IPS DF 6.9 (cell line): ENCODE measurements around the gene HSDL2.
"Not testable (repeated sequence)": the region's sequence is repeated elsewhere in the genome, so short reads cannot be mapped to it uniquely, and the experiment has no call there.

Experiments used
- DNase-seq: peaks from one replicate; pipeline ENCODE4 v3.0.0-alpha.2; 2013; ENCODE audit warnings: low read depth, low spot score
- H3K27ac ChIP-seq: one replicate; pipeline ENCODE4 v1.5.1; 2013; ENCODE audit warnings: low read length, control low read depth
- H3K27me3 ChIP-seq: 2 replicates; pipeline ENCODE4 v1.6.1; 2013; ENCODE audit warnings: mild to moderate bottlenecking, low read length; ENCODE audit not compliant: control insufficient read depth, insufficient read depth
- H3K36me3 ChIP-seq: 2 replicates; pipeline ENCODE4 v1.6.1; 2013; ENCODE audit warnings: low read length; ENCODE audit not compliant: control insufficient read depth, insufficient read depth
- H3K4me1 ChIP-seq: 2 replicates; pipeline ENCODE4 v1.6.1; 2013; ENCODE audit warnings: low read length; ENCODE audit not compliant: control insufficient read depth, insufficient read depth
- H3K4me3 ChIP-seq: 2 replicates; pipeline ENCODE4 v1.5.1; 2013; ENCODE audit warnings: mild to moderate bottlenecking, low read length
- H3K9me3 ChIP-seq: 2 replicates; pipeline ENCODE4 v1.6.1; 2013; ENCODE audit warnings: low read length, inconsistent platforms; ENCODE audit not compliant: control insufficient read depth, insufficient read depth
- WGBS: extraction: QIAGEN DNeasy Blood & Tissue Kit; methylation state at CpG from one replicate; pipeline ENCODE4 v1.1.7; 2013; ENCODE audit warnings: mixed read lengths, missing lambda C conversion rate; ENCODE audit not compliant: insufficient read length, insufficient coverage; 5-methylcytosine and 5-hydroxymethylcytosine counted together

Gene HSDL2

GRCh38 chr9:112378328-112379176 is 1.4 kb upstream of the HSDL2 start:
- H3K27me3 ChIP-seq: no peaks in the 10 kb centered on the region
- no CpG with 5 or more reads among the region's 27 CpGs for WGBS

GRCh38 chr9:112379177-112380101 is 469 bp upstream of the HSDL2 start:
- Histone ChIP-seq H3K4me3 (peak overlapping the region; percentile 90; the same call in 1 of the 2 replicates), H3K9me3 (no peaks in the 10 kb centered on the region), H3K27me3 (no peaks in the 10 kb centered on the region), H3K4me1 (no peaks in the 10 kb centered on the region), H3K27ac (no peak overlapping the region), H3K36me3 (no peaks in the 10 kb centered on the region)
- DNase-seq: peak; percentile 98
- WGBS: no CpG with 5 or more reads among the region's 57 CpGs

More at GRCh38 chr9:112378328-112379176, 1.4 kb upstream of the HSDL2 start:
- no peak overlapping the region for H3K27ac ChIP-seq
- DNase-seq: no peak
- H3K36me3 ChIP-seq: no peaks in the 10 kb centered on the region
- H3K9me3 ChIP-seq: no peaks in the 10 kb centered on the region
- H3K4me3 ChIP-seq: peak overlapping the region; percentile 42; the same call in 1 of the 2 replicates
- H3K4me1 ChIP-seq: no peaks in the 10 kb centered on the region

- Histone ChIP-seq H3K36me3 (no peaks in the 10 kb centered on the region), H3K27me3 (no peaks in the 10 kb centered on the region), H3K9me3 (no peaks in the 10 kb centered on the region), H3K4me3 (no peak overlapping the region), H3K4me1 (no peaks in the 10 kb centered on the region), H3K27ac (no peak overlapping the region)
- no peak for DNase-seq
- no CpG with 5 or more reads among the region's 7 CpGs for WGBS
These were observed 915 bp downstream of the HSDL2 start for GRCh38 chr9:112380825-112381221.

- no peak overlapping the region for H3K4me3 ChIP-seq
- no peak for DNase-seq
- no peaks in the 10 kb centered on the region for H3K36me3 ChIP-seq
- H3K27me3 ChIP-seq: no peaks in the 10 kb centered on the region
- H3K27ac ChIP-seq: no peak overlapping the region
- no CpG with 5 or more reads among the region's 7 CpGs for WGBS
- no peaks in the 10 kb centered on the region for H3K4me1 ChIP-seq
- no peaks in the 10 kb centered on the region for H3K9me3 ChIP-seq
These were observed 2.2 kb downstream of the HSDL2 start for GRCh38 chr9:112382066-112382465.

- H3K27me3 ChIP-seq: no peaks in the 10 kb centered on the region
- no peaks in the 10 kb centered on the region for H3K9me3 ChIP-seq
- DNase-seq: no peak
- H3K4me3 ChIP-seq: no peak overlapping the region
- no peak overlapping the region for H3K27ac ChIP-seq
- WGBS: no CpG with 5 or more reads among the region's 11 CpGs
- H3K36me3 ChIP-seq: no peaks in the 10 kb centered on the region
- H3K4me1 ChIP-seq: no peaks in the 10 kb centered on the region
These were observed 2.8 kb downstream of the HSDL2 start for GRCh38 chr9:112382501-112383364.

GRCh38 chr9:112384219-112384618 is 4.3 kb downstream of the HSDL2 start:
- no peak overlapping the region for H3K27ac ChIP-seq
- no CpG with 5 or more reads among the region's 1 CpG for WGBS

GRCh38 chr9:112384690-112385089 is 4.8 kb downstream of the HSDL2 start:
- Histone ChIP-seq H3K4me1 (no peaks in the 10 kb centered on the region), H3K4me3 (no peak overlapping the region), H3K27ac (no peak overlapping the region), H3K9me3 (no peaks in the 10 kb centered on the region), H3K36me3 (no peaks in the 10 kb centered on the region), H3K27me3 (no peaks in the 10 kb centered on the region)
- DNase-seq: no peak
- WGBS: no CpG with 5 or more reads among the region's 5 CpGs

More at GRCh38 chr9:112384219-112384618, 4.3 kb downstream of the HSDL2 start:
- Histone ChIP-seq H3K9me3 (no peaks in the 10 kb centered on the region), H3K4me3 (no peak overlapping the region), H3K4me1 (no peaks in the 10 kb centered on the region), H3K27me3 (no peaks in the 10 kb centered on the region), H3K36me3 (no peaks in the 10 kb centered on the region)
- DNase-seq: no peak

GRCh38 chr9:112387115-112387514 is 7.2 kb downstream of the HSDL2 start:
- H3K4me3 ChIP-seq: no peak overlapping the region
- no peaks in the 10 kb centered on the region for H3K36me3 ChIP-seq
- no peak for DNase-seq
- H3K27ac ChIP-seq: no peak overlapping the region
- no peaks in the 10 kb centered on the region for H3K4me1 ChIP-seq
- no peaks in the 10 kb centered on the region for H3K27me3 ChIP-seq
- no CpG with 5 or more reads among the region's 3 CpGs for WGBS
- H3K9me3 ChIP-seq: no peaks in the 10 kb centered on the region

GRCh38 chr9:112389897-112390296 is 10.0 kb downstream of the HSDL2 start:
- not testable (repeated sequence) for H3K4me3 ChIP-seq, DNase-seq, H3K4me1 ChIP-seq, H3K9me3 ChIP-seq, H3K27me3 ChIP-seq, H3K36me3 ChIP-seq, H3K27ac ChIP-seq
- no CpG with 5 or more reads among the region's 3 CpGs for WGBS
